HepG2 (cell line): ENCODE measurements around the gene BIK. TPM values are rescaled to one million over a fixed set of nuclear protein-coding genes. Genes with fewer than 3 reads are reported as not detected.
A peak's percentile ranks its signal among the peaks of the same experiment; 100 is the strongest.

Experiments used
- ATAC-seq: fragments of 200-7000 bp; cut with Tn5 transposase; 3 replicates; pipeline ENCODE4 v1.9.1; 2020; ENCODE audit warnings: mild to moderate bottlenecking, moderate library complexity
- BruUV-seq: library from RNA; stranded (reverse); fragments of 400-500 nt; replicated peaks from 2 replicates; lab custom pipeline; 2021; lab: Mats Ljungman, UMichigan
- CTCF ChIA-PET: fragments of 300-600 bp; formaldehyde crosslinking; extraction: SDS; loops from one replicate; lab custom pipeline; 2021; ENCODE audit warnings: low total read pairs, inconsistent platforms, low intra/inter-chr PET ratio; lab: Yijun Ruan, JAX
- POLR2A ChIA-PET: fragments of 350-600 bp; sonication (Branson Sonifier 250); formaldehyde crosslinking; loops from one replicate; lab custom pipeline; 2020; ENCODE audit warnings: antibody characterized with exemption, inconsistent platforms; lab: Yijun Ruan, JAX
- DNase-seq: peaks from one replicate; pipeline ENCODE4 v3.0.0-alpha.2; 2015; ENCODE audit warnings: low spot score
- FAIRE-seq: peaks from 3 replicates; lab custom pipeline; 2011; peaks lifted over from hg19 to GRCh38; lab: Jason Lieb, UNC
- H2AFZ ChIP-seq: one replicate; pipeline ENCODE4 v1.6.1; 2011; ENCODE audit warnings: low read length, inconsistent platforms
- H3K27ac ChIP-seq: fragments of 300-600 bp; 3 replicates; pipeline ENCODE4 v1.8.0; 2011; ENCODE audit warnings: mixed run types, mild to moderate bottlenecking, mixed read lengths, low read length, inconsistent platforms; ENCODE audit not compliant: insufficient read depth; ENCODE audit errors: extremely low read length
- H3K27me3 ChIP-seq, 2 experiments: fragments of 200-600 bp in 1 of 2; 2 replicates in 1 of 2; 3 replicates in 1 of 2; pipeline versions ENCODE4 v1.6.0 to v1.8.0; 2011; ENCODE audit warnings: low read length in 2 of 2, mild to moderate bottlenecking in 2 of 2, moderate library complexity in 2 of 2, inconsistent platforms in 1 of 2; ENCODE audit not compliant: insufficient read depth in 2 of 2, control insufficient read depth in 1 of 2
- H3K36me3 ChIP-seq, 2 experiments: fragments of 200-600 bp in 1 of 2; replicated peaks in 1 of 2; 2 replicates in 1 of 2; 3 replicates in 1 of 2; pipeline versions ENCODE4 v1.5.1 to v1.8.0; 2011; ENCODE audit warnings: low read length in 2 of 2, inconsistent platforms in 1 of 2; ENCODE audit not compliant: insufficient read depth in 2 of 2, control insufficient read depth in 1 of 2
- H3K4me1 ChIP-seq: 2 replicates; pipeline ENCODE4 v1.5.1; 2012; ENCODE audit warnings: low read length, inconsistent platforms; ENCODE audit not compliant: insufficient read depth
- H3K4me2 ChIP-seq: 2 replicates; pipeline ENCODE4 v1.6.0; 2011; ENCODE audit warnings: low read depth, low read length, inconsistent platforms
- H3K4me3 ChIP-seq, 3 experiments: fragments of 200-600 bp in 1 of 3; sonication (generic), shearing (Covaris generic) in 1 of 3; replicated peaks in 1 of 3; 2 replicates each; pipeline ENCODE4 v1.5.1; 2011 to 2016; ENCODE audit warnings: low read length in 3 of 3, inconsistent platforms in 2 of 3, low read depth in 2 of 3, mild to moderate bottlenecking in 2 of 3, control low read depth in 1 of 3, mixed read lengths in 1 of 3; ENCODE audit not compliant: insufficient read depth in 1 of 3
- H3K79me2 ChIP-seq: one replicate; pipeline ENCODE4 v1.6.1; 2011; ENCODE audit warnings: low read length, inconsistent platforms; ENCODE audit not compliant: insufficient read depth
- H3K9ac ChIP-seq: 2 replicates; pipeline ENCODE4 v1.6.0; 2011; ENCODE audit warnings: mild to moderate bottlenecking, low read depth, low read length, inconsistent platforms; ENCODE audit not compliant: insufficient read depth
- H3K9me3 ChIP-seq: 2 replicates; pipeline ENCODE4 v1.5.1; 2012; ENCODE audit warnings: mild to moderate bottlenecking, low read length
- H4K20me1 ChIP-seq: 2 replicates; pipeline ENCODE4 v1.6.0; 2011; ENCODE audit warnings: inconsistent platforms, mild to moderate bottlenecking, low read length, moderate library complexity; ENCODE audit not compliant: insufficient read depth
- ARNTL ChIP-seq: sonication (generic); formaldehyde crosslinking; IDR thresholded peaks from 2 replicates; pipeline ENCODE4 v1.4.0; 2020; ENCODE audit warnings: mild to moderate bottlenecking, missing genetic modification reagents
- HDAC6 ChIP-seq: fragments of 200-600 bp; sonication (generic); IDR thresholded peaks from 2 replicates; pipeline ENCODE4 v1.7.0; 2017; ENCODE audit warnings: mild to moderate bottlenecking, antibody characterized with exemption, low read length, low read depth
- KLF15 ChIP-seq: sonication (generic); formaldehyde crosslinking; IDR thresholded peaks from 2 replicates; pipeline ENCODE4 v1.8.1; 2023; ENCODE audit warnings: borderline replicate concordance, mild to moderate bottlenecking, inconsistent platforms, missing genetic modification reagents, mixed read lengths
- LCORL ChIP-seq, 2 experiments: fragments of 450-650 bp in 1 of 2; sonication (generic) in 1 of 2; formaldehyde crosslinking in 1 of 2; IDR thresholded peaks; 2 replicates each; pipeline versions ENCODE4 v1.5.0 to v1.6.1; 2017 to 2020; ENCODE audit warnings: antibody characterized with exemption in 1 of 2, missing genetic modification reagents in 1 of 2
- MEF2D ChIP-seq: sonication (generic); formaldehyde crosslinking; IDR thresholded peaks from 2 replicates; pipeline ENCODE4 v1.5.1; 2020; ENCODE audit warnings: mild to moderate bottlenecking, missing genetic modification reagents
- TFDP2 ChIP-seq: sonication (generic); formaldehyde crosslinking; IDR thresholded peaks from 2 replicates; pipeline ENCODE4 v1.4.0; 2020; ENCODE audit warnings: missing genetic modification reagents
- ZBTB43 ChIP-seq: sonication (generic); formaldehyde crosslinking; conservative IDR thresholded peaks from 2 replicates; pipeline ENCODE4 v1.4.0; 2020; ENCODE audit warnings: missing genetic modification reagents
- ZNF331 ChIP-seq: sonication (generic); formaldehyde crosslinking; IDR thresholded peaks from 2 replicates; pipeline ENCODE4 v1.4.0; 2020; ENCODE audit warnings: missing genetic modification reagents
- ZNF337 ChIP-seq: sonication (generic); formaldehyde crosslinking; IDR thresholded peaks from 2 replicates; pipeline ENCODE4 v1.5.1; 2020; ENCODE audit warnings: missing genetic modification reagents, low read depth, mild to moderate bottlenecking, borderline replicate concordance
- ZNF652 ChIP-seq: IDR thresholded peaks from 2 replicates; pipeline ENCODE4 v1.6.1; 2016; ENCODE audit warnings: low read depth, borderline replicate concordance
- WGBS: methylation state at CpG from one replicate; pipeline ENCODE4 v1.1.6; 2017; ENCODE audit warnings: low lambda C conversion rate; 5-methylcytosine and 5-hydroxymethylcytosine counted together
- in situ Hi-C: cut with HindIII; loops from 2 replicates; pipeline ENCODE4 v1.10.0; 2017; ENCODE audit warnings: low pct_unique_long_range_greater_than_20kb; ENCODE audit not compliant: extremely low pct_ligation_motif_present
- intact Hi-C: fragments of 100-400 bp; cut with micrococcal nuclease; formaldehyde crosslinking; loops from one replicate; pipeline ENCODE4 v1.10.0; 2022; ENCODE audit not compliant: unreplicated experiment
- polyA plus RNA-seq, 8 experiments: library from polyadenylated mRNA; depleted of rRNA in 3 of 8; stranded (reverse) in 7 of 8; unstranded in 1 of 8; fragments of >200 nt; fragmentation: Illumina TruSeq in 4 of 8; extraction: Trizol in 4 of 8; gene quantifications; 2 replicates each; pipeline versions ENCODE4 v1.2.1 to v1.2.3, GENCODE V29; 2011 to 2016; ENCODE audit warnings: low read depth in 4 of 8, missing spikeins in 1 of 8, mixed read lengths in 1 of 8; ENCODE audit not compliant: insufficient read depth in 1 of 8
- total RNA-seq, 5 experiments: library from RNA; depleted of rRNA; stranded (reverse); fragments of >200 nt; fragmentation: Illumina TruSeq; extraction: Trizol; gene quantifications; 2 replicates each; pipeline ENCODE4 v1.2.3, GENCODE V29; 2016; ENCODE audit warnings: low read depth in 1 of 5

Gene BIK
- total and polyA plus RNA-seq, 2 of the 13 experiments (the other 11 are each of a cell fraction or from before 2014, with no cell fraction given) = 0.54 to 0.80 TPM

GRCh38 chr22:43136801-43137200, 26.3 kb downstream of the BIK start:
- TF ChIP-seq ZNF652 (no peak), ZBTB43 (CRISPR knock-in tag) (no peak)
- DNase-seq = no peak
- ATAC-seq = no peak
- ChIA-PET CTCF (interaction anchor here (1.3 kb wide), 1 partner anchor 269 kb away, joined by 3 read pairs; no protein-coding TSS in a partner anchor), POLR2A (interaction anchor here (0.9 kb wide), 1 partner anchor 33 kb away, joined by 3 read pairs; no protein-coding TSS in a partner anchor)
- Histone ChIP-seq H4K20me1 (0 out of 2 replicates have a peak, but pooled peaks cover 2% of the 10 kb centered on the region), H3K36me3 (peaks cover 25 to 75% of the 10 kb centered on the region in 2 experiments), H3K9me3 (no peaks in the 10 kb centered on the region), H3K4me3 (no peak overlapping the region), H3K4me1 (peaks cover 9% of the 10 kb centered on the region), H3K4me2 (no peak overlapping the region), H3K9ac (no peak overlapping the region), H3K79me2 (peaks cover 3% of the 10 kb centered on the region), H3K27me3 (no peaks in the 10 kb centered on the region), H2AFZ (no peak overlapping the region), H3K27ac (no peak overlapping the region)
- no TSS peak for BruUV-seq
- in situ Hi-C loops = no loop called here
- 96% methylated on average over 7 of the region's 10 CpGs for WGBS
- FAIRE-seq = no peak
- intact Hi-C loops = no loop called here

GRCh38 chr22:43142880-43143562, 32.5 kb downstream of the BIK start, which contains the start of gene MCAT:
MCAT (minus strand) TSS chr22:43143398; CDS start chr22:43143348, 50 bp downstream.
- peak within 1 kb of the TSS; percentile 93 for H2AFZ ChIP-seq
- POLR2A ChIA-PET = interaction anchor here (0.7 to 1.5 kb wide), 3 partner anchors 16 to 120 kb away, joined by 3 to 4 read pairs (median 3); no protein-coding TSS in a partner anchor
- BruUV-seq = TSS peak; percentile 70
- peak within 1 kb of the TSS; percentile 79 to 85 (median 85) for H3K4me3 ChIP-seq
- peaks cover 8% of the 10 kb centered on the region for H3K79me2 ChIP-seq
- DNase-seq (peak; percentile 61), ATAC-seq (peak; percentile 95), FAIRE-seq (no peak)
- H4K20me1 ChIP-seq = no peaks in the 10 kb centered on the region
- in situ Hi-C loops = no loop called here
- H3K27me3 ChIP-seq = peaks cover 2 to 3% of the 10 kb centered on the region in 2 experiments; a peak in 3 of 5 replicates
- H3K4me1 ChIP-seq = peaks cover 22% of the 10 kb centered on the region
- WGBS = 1% methylated on average over 8 of the region's 83 CpGs
- intact Hi-C loops = loop anchor here (5.0 kb wide), 1 partner anchor 36 kb away; no protein-coding TSS in a partner anchor
- H3K4me2 ChIP-seq = peak within 1 kb of the TSS; percentile 82
- CTCF ChIA-PET = no interaction called here
- H3K27ac ChIP-seq = peak within 1 kb of the TSS; percentile 62
- H3K36me3 ChIP-seq = peaks cover 8 to 26% of the 10 kb centered on the region in 2 experiments; a peak in 4 of 5 replicates
- H3K9me3 ChIP-seq = no peaks in the 10 kb centered on the region
- peak within 1 kb of the TSS; percentile 75 for H3K9ac ChIP-seq
- no peak for TF ChIP-seq ZNF337 (CRISPR knock-in tag)
- TF ChIP-seq HDAC6 = no peak
- peak; percentile 71; the same call in 1 of the 2 replicates for TF ChIP-seq TFDP2 (CRISPR knock-in tag)
- TF ChIP-seq LCORL (IDR thresholded peaks at IDR 0.05) = no peak
- TF ChIP-seq LCORL (CRISPR knock-in tag; IDR thresholded peaks at IDR 0.05) = peak; percentile 83
- TF ChIP-seq MEF2D (CRISPR knock-in tag) = peak; percentile 71; the same call in 1 of the 2 replicates
- TF ChIP-seq ZNF331 (CRISPR knock-in tag) = peak; percentile 83
- TF ChIP-seq ARNTL = peak; percentile 56; the same call in 1 of the 2 replicates
- TF ChIP-seq KLF15 (CRISPR knock-in tag) = no peak
